Activated T-cell treated with anti-CD3 and anti-CD28 coated beads, Interleukin-2, amount 50 U/mL, for 24 hours (primary cell): ENCODE results near the gene SLC9A3.
A peak's percentile ranks its signal among the peaks of the same experiment; 100 is the strongest.

Source experiments
- DNase-seq: peaks from one replicate; pipeline ENCODE4 v3.0.0-alpha.2; 2020
- H3K27ac Mint-ChIP-seq: 2 replicates; pipeline ENCODE4 v1.8.0; 2020; ENCODE audit warnings: mild to moderate bottlenecking, mixed read lengths
- H3K27me3 Mint-ChIP-seq: 2 replicates; pipeline ENCODE4 v1.8.0; 2020; ENCODE audit warnings: mixed read lengths
- H3K36me3 Mint-ChIP-seq: 2 replicates; pipeline ENCODE4 v1.8.0; 2020; ENCODE audit warnings: low read depth, mixed read lengths
- H3K4me1 Mint-ChIP-seq: 2 replicates; pipeline ENCODE4 v1.8.0; 2020; ENCODE audit warnings: low read depth, mixed read lengths
- H3K4me3 Mint-ChIP-seq: 2 replicates; pipeline ENCODE4 v1.8.0; 2020; ENCODE audit warnings: mild to moderate bottlenecking, moderate library complexity, mixed read lengths
- H3K9me3 Mint-ChIP-seq: 2 replicates; pipeline ENCODE4 v1.8.0; 2020; ENCODE audit warnings: mixed read lengths

The SLC9A3 gene

DNA sequence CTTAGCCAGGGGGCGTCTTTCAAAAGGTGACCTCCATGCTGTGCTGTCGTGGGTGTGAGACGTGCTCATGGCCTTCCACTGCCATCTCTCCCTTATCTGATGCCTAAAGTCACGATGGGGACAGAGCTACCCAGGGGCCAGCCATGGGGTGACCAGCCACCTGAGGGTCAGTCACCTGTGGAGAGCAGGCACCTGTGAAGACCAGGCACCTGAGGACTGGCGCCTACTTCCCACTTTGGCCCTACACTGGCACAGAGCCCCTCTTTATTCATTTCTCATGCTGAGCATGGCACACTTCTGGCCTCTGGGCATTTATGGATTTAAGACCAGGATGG, 87.6 kb downstream of the SLC9A3 start:
- DNase-seq = no peak
- Mint-ChIP-seq H3K9me3 (no peaks in the 10 kb centered on the region), H3K27ac (no peak overlapping the region), H3K4me1 (peaks cover under 1% of the 10 kb centered on the region), H3K4me3 (no peak overlapping the region), H3K27me3 (peaks cover 3% of the 10 kb centered on the region), H3K36me3 (peaks cover 2% of the 10 kb centered on the region)

DNA sequence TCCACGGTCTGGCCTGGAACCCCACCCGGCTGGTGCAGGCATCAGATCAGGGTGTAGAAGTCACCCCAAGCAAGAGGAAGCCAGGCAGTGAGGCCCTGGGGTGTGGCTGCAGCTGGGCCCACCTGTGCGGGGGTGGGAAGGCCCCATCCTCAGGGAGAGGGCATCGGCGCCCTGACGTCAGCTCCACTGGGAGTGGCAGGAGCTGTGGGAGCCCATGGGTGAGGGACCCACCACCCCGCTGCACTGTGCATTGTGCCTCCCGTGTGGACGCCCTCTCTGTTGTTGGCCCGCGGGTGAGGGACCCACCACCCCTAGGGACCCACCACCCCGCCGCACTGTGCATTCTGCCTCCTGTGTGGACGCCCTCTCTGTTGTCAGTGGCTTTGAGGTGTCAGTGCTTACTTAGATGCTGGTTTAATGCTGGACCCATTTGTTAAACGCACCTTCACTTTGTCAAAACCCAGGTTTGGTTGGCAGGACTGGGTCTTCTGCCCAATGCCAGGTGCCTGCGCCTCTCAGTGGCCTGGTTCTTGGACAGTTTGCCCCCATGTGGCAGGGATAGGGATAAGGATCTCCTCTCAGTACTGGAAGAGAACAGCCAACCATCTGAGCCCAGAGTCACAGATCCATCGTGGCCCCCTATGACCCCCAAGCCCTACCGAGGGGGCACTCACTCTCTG, 88.1 kb downstream of the SLC9A3 start:
- no peak overlapping the region for H3K4me3 Mint-ChIP-seq
- peak; percentile 32 for DNase-seq
- no peaks in the 10 kb centered on the region for H3K9me3 Mint-ChIP-seq
- peaks cover 2% of the 10 kb centered on the region for H3K36me3 Mint-ChIP-seq
- H3K27ac Mint-ChIP-seq = no peak overlapping the region
- H3K27me3 Mint-ChIP-seq = peaks cover 3% of the 10 kb centered on the region
- H3K4me1 Mint-ChIP-seq = peaks cover 1% of the 10 kb centered on the region

DNA sequence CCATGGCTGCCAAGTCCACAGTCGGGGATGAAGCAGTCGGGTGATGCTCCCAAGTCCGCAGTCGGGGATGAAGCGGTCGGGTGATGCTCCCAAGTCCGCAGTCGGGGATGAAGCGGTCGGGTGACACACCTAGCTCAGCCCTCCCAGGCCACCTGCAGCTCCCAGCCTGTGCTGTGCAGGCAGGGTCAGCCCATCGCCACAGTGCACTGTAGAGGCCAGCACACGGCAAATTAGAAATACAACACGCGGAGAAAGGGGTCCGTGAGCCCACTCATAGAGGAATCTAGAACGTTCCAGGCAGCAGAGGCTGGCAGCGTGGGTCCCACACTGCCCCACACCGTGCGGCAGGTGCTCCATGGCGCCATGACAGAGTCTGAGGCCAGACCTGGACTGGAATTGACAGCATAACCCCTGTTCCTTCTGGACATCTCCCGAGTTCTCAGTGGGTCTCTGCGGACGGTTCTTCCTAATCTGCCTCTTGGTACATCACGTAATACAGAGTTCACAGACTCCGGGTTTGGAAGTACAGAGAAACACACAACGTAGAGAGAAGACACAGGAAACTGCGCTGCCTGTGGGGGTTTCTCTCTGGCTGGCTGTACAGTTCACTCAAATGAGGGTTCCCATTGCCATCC, 89.0 kb downstream of the SLC9A3 start:
- Mint-ChIP-seq H3K27me3 (peaks cover 3% of the 10 kb centered on the region), H3K4me3 (no peak overlapping the region), H3K36me3 (peaks cover 2% of the 10 kb centered on the region), H3K4me1 (peaks cover 5% of the 10 kb centered on the region), H3K27ac (no peak overlapping the region), H3K9me3 (no peaks in the 10 kb centered on the region)
- DNase-seq = peak; percentile 20

DNA sequence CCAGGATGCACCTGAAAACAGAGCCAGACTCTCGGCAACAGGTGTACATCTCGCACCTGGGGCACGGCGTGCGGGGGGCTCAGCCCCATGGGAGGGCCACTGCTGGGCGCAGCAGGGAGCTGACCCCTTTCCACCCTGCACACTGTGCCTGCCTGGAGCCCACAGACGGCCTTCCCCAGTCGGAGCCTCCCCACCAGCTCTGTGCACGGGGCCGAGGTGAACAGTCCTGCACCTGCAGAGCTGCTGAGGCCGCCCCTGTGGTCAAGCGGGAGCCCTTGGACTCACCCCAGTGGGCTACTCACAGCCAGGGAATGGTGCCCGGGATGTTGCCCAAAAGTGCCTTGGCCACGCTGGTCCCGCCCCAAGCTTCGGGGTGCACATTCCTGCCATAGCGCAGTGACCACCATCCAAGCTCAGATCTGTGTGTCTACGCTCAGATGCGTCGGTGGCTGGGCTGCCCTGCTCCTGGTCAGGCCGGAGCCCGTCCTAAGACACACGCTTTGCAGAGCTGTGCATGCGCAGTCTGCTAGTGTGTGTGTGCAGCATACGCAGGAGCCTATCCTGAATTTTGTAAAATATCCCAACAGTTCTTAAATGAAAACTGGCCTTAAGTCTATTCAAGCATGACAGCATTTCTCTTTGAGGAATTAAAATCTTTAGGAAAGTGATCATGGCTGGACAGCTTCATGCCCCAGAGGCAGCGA, 89.7 kb downstream of the SLC9A3 start:
- peaks cover 5% of the 10 kb centered on the region for H3K4me1 Mint-ChIP-seq
- H3K9me3 Mint-ChIP-seq = no peaks in the 10 kb centered on the region
- H3K4me3 Mint-ChIP-seq = no peak overlapping the region
- no peak overlapping the region for H3K27ac Mint-ChIP-seq
- DNase-seq = no peak
- H3K36me3 Mint-ChIP-seq = peaks cover 7% of the 10 kb centered on the region
- peaks cover 6% of the 10 kb centered on the region for H3K27me3 Mint-ChIP-seq

DNA sequence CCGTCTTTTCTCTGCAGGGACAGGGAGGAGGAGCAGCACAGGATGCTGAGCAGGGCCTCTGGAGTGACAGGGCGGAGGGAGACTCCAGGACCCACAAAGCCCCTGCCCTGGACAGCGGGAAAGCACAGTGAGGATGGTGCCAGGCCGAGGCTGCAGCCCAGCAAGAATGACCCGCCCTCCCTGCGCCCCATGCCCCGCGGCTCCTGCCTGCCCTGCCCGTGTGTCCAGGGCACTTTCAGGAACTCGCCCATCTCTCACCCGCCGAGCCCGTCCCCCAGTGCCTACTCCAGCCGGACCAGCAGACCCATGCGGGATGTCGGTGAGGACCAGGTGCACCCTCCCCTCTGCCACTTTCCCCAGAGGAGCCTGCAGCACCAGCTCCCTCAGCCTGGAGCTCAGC, 90.4 kb downstream of the SLC9A3 start:
- peaks cover 10% of the 10 kb centered on the region for H3K36me3 Mint-ChIP-seq
- no peak overlapping the region for H3K4me3 Mint-ChIP-seq
- no peaks in the 10 kb centered on the region for H3K9me3 Mint-ChIP-seq
- H3K4me1 Mint-ChIP-seq = peaks cover 6% of the 10 kb centered on the region
- DNase-seq = no peak
- no peak overlapping the region for H3K27ac Mint-ChIP-seq
- peaks cover 6% of the 10 kb centered on the region for H3K27me3 Mint-ChIP-seq

DNA sequence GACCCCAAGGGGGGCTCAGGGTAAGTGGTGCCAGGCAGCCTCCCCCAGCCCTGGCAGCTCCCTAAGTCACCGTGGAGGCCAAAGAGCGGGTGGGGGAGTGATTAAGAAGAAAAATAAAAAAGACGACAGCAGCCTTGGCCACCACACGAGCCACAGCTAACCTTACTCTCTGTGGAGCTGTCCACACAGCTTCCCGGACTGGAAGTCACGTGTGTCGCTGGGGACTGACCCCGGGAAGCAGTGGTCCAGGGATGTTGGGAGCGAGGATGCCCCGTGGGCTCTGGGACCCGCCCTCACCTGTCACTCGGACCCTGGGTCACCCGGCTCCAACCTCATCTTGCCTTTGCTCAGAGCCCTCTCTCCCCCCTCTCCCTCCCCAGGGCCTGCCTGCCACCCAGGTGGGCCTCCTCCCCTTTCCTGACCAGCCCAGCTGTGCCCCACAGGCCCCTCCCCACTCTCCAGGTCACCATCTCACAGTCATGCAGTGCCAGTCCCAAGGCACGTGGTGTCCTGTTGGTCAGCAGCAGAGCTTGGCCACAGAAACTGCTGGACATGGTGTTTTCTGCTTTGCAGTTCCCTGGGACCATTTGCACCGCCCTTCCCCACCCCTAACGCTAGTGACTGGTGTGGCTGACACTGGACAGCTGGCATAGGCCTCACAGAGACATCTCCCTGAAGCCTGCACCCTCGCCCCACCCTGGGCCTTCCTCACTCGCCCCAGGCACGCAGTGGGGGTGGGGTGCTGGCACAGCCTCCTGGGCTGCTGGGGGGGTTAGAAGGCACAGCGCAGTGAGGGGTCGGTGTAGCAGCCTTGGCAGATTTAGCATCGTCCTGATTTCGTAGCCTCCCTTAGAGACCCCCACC, 91.1 kb downstream of the SLC9A3 start:
- H3K4me1 Mint-ChIP-seq = peaks cover 6% of the 10 kb centered on the region
- H3K36me3 Mint-ChIP-seq = peaks cover 12% of the 10 kb centered on the region
- no peak for DNase-seq
- H3K27me3 Mint-ChIP-seq = peaks cover 6% of the 10 kb centered on the region
- H3K27ac Mint-ChIP-seq = no peak overlapping the region
- H3K4me3 Mint-ChIP-seq = no peak overlapping the region
- H3K9me3 Mint-ChIP-seq = no peaks in the 10 kb centered on the region

DNA sequence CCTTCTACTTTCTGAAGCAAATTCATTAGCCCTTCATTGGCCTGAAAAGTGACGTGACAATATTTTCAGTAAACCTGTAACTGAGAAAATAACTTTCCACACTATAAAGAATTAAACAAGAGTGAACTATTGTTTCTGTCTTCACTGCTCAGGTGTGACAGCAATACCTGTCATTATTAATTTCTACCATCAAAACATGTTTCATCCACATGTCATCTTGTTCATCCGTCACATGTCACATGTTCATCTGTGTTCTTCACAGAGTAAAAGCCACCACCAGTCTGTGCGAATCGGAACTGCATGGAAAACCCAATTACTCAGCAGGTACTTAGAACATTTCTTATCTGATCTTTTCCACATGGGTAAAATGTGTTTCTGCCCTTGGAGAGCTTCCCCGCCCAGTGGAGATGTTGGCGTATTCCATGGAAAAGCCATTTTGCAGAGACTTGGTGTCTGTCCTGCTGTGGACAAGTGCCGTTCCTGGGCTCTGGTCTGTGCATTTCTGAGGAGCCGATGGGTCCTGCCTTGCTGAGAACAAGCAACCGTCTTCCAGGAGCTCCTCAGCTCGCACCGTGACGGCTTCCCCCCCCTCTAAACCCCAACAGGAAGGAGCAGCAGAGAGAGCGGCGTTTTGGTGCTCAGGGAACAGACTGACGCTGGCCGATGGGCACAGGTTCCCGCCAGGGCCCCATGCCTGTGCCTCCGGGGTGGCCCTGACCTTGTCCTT, 91.9 kb downstream of the SLC9A3 start:
- Mint-ChIP-seq H3K4me1 (peaks cover 10% of the 10 kb centered on the region), H3K4me3 (no peak overlapping the region), H3K9me3 (no peaks in the 10 kb centered on the region), H3K27ac (no peak overlapping the region), H3K36me3 (peaks cover 18% of the 10 kb centered on the region), H3K27me3 (peaks cover 6% of the 10 kb centered on the region)
- no peak for DNase-seq

DNA sequence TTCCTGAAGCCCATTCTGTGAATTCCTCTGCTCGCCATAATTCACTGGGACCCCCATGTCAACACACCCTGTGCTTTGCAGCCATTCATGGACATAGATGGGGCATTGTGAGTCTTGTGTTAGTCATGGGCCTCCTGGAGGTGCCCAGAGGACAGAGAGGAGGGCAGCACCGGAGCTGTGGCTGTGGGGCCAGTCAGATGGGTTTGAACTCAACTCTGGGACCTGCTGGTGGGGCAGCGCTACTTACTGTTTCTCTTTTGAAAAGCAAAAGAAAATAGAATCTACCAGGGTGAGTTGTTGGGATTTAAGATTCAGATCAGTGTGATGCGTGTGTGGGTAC, 92.6 kb downstream of the SLC9A3 start:
- Mint-ChIP-seq H3K36me3 (peaks cover 18% of the 10 kb centered on the region), H3K4me3 (no peak overlapping the region), H3K9me3 (no peaks in the 10 kb centered on the region), H3K4me1 (peaks cover 10% of the 10 kb centered on the region), H3K27me3 (peaks cover 6% of the 10 kb centered on the region), H3K27ac (no peak overlapping the region)
- no peak for DNase-seq

DNA sequence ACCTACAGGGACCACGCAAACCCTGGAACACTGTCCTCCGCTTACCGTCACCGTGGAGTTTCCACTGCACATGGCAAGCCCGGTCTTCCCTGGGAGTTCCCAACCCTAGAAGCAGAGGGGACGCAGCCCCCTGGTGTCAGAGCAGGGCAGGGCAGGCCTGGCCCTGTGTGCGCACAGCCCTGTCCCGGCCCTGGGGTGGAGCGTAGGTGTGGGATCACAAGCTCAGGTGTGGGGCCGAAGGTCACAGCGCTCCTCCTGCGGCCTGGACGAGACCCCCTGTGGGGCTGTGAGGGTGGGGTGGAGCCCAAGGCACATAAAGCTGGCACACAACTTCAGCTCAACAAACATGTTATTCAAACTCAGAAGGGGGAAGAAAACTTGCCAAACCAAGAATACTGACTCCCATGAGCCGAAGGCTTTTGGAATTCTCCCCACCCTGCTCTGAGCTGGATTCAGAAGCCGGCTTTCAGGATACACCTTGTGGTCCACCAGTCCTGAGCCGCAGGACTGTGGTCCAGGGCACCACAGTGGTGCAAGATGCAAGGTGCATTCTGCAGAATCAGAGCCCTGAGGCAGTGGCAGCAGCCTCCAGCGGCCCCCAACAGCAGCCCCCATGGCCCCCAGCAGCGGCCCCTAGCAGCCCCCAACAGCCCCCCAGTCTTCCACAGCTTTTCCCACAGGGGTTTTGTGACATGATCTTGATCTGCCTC, 93.1 kb downstream of the SLC9A3 start:
- DNase-seq = peak; percentile 70
- H3K9me3 Mint-ChIP-seq = no peaks in the 10 kb centered on the region
- peaks cover 10% of the 10 kb centered on the region for H3K4me1 Mint-ChIP-seq
- H3K4me3 Mint-ChIP-seq = no peak overlapping the region
- no peak overlapping the region for H3K27ac Mint-ChIP-seq
- H3K27me3 Mint-ChIP-seq = peaks cover 8% of the 10 kb centered on the region
- H3K36me3 Mint-ChIP-seq = peaks cover 18% of the 10 kb centered on the region

DNA sequence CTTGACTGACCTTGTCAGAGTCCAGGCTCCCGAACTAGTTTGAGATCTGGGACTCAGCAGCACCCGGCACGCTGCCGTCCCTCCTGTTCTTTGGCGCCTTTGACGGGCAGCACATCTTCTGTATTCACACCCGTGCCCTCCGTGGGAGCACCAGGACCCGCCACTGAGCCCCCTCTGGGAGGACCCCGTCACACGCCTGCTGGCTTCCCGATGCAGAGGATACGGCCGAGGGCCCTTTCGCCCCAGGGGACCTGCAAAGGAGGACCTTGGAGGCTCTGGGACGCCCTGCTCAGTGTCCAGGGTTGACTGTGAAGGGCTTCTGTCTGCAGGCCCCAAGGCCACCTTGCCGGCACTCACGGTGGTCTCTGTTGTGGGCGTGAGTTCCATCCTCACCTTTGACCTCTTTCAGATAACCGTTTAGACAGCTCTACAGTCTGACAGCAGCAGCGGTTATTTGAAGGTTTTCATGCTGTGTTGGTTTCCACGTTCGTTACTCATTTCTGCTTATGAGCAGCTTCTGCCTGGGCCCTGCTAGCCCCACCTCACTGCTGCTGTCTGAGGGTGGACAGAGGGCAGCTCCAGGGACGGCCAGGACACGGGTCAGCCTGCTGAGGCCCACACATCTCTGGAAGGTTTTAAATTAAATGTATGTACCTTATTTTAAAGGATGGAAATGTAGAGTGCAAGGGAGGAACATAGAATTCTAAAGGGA, 93.9 kb downstream of the SLC9A3 start:
- peaks cover 7% of the 10 kb centered on the region for H3K27me3 Mint-ChIP-seq
- H3K36me3 Mint-ChIP-seq = peaks cover 18% of the 10 kb centered on the region
- H3K9me3 Mint-ChIP-seq = no peaks in the 10 kb centered on the region
- H3K4me3 Mint-ChIP-seq = no peak overlapping the region
- DNase-seq = peak; percentile 26
- H3K27ac Mint-ChIP-seq = no peak overlapping the region
- H3K4me1 Mint-ChIP-seq = peaks cover 14% of the 10 kb centered on the region

DNA sequence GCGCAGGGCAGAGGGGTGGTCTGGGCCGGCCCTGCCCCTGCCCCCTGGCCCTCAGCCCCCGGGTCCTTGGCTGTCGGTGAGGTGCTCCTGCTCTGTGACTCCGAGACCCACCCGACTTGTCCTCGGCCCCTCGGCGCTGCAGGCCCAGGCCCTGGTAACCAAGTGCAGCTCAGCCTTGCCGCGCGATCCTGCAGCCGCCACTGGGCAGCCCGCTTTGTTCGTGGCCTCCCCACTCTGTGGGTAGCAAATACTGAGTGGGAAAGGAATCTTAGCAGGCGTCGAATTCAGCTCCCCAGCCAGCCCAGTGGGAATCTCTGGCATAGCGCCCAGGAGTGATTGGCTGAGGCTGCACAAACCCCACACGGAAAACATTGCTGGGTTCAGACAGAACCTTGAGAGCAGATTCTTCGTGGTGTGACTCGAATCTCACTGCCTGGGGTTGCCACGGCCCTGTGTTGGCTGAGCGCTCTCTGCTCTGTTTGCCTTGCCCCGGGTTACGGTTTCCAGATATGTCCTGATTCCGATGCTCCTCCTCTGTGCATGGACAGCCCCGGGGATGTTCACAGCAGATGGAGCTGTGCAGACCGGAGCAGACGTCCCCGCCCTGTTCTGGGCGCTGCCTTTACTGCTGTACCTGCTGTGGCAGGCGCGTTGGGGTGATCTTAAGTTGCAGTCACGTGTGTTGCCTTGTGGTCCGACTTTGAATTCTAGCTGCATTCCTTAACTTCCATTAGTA, 94.6 kb downstream of the SLC9A3 start:
- Mint-ChIP-seq H3K4me1 (peaks cover 18% of the 10 kb centered on the region), H3K4me3 (no peak overlapping the region), H3K9me3 (no peaks in the 10 kb centered on the region), H3K27ac (peak overlapping the region; percentile 29), H3K27me3 (peaks cover 7% of the 10 kb centered on the region), H3K36me3 (peaks cover 18% of the 10 kb centered on the region)
- peak; percentile 27 for DNase-seq

DNA sequence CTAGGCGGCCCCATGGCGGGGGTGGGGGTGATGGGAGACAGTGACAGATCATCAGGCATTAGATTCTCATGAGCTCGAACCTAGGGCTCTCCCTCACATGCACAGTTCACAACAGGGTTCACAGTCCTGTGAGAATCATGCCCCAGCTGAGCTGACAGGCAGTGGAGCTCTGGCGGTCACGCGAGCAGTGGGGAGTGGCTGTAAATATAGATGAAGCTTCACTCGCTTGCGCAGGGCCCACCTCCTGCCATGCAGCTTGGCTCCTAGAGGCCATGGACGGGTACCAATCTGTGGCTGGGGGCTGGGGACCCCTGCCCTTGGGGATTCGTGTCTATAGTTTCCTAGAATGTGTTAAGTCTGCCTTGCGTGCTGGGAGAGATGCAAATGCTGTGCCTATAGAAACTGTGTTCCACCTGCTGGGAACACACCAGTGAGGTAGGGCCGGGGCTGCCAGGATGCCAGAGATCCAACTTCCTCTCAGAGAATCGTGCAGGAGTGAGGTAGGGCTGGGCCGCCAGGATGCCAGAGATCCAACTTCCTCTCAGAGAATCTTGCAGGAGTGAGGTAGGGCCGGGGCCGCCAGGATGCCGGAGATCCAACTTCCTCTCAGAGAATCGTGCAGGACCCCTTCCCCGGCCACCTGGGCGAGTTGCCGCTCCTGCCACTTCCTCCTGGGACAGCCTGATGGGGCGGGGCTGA, 95.3 kb downstream of the SLC9A3 start:
- Mint-ChIP-seq H3K36me3 (peaks cover 18% of the 10 kb centered on the region), H3K27ac (no peak overlapping the region), H3K9me3 (no peaks in the 10 kb centered on the region), H3K4me1 (peaks cover 20% of the 10 kb centered on the region), H3K4me3 (no peak overlapping the region), H3K27me3 (peaks cover 7% of the 10 kb centered on the region)
- DNase-seq = no peak
